ENCODE measurements around the gene DGCR2. TPM values are rescaled to one million over a fixed set of nuclear protein-coding genes. Genes with fewer than 3 reads are reported as not detected.

DGCR2 gene
- total and polyA plus RNA-seq, 3 donors from 2014 or later = 64.6 to 106 (median 89.5) TPM

DNA sequence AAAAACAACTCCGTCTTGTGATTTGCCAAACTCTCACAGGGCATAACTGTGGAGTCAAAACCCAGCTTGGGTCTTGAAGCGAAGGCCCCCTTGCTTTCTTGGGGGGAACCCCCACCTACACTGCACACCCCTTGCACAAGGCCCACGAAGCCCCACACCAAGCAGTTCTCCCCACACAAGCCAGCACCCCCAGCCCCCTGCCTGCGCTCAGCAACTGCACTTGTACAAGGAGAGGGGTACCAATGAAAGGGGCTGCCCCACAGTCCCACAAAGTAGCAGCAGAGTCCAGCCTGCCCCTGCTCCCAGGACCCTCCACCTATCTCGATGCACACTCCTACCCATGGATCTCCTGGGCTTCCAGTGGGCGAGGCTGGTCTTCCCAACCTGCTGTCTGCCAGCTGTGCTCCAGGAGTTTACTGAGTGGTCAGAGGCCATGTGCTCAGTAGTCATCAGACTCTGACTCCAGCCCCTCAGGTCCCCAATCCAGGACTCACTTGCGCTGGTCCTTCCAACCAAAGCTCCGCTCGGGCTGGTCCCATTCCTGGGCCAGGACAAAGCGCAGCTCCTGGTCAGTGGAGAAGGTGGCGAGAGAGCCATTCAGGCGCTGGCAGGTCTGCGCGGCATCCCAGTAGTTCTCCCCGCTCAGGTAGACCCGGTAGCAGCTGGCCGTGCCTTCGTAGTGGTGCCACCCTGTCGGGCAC lies 57.7 kb downstream of the DGCR2 start:
- Histone ChIP-seq H3K4me3 (no peak overlapping the region), H3K27ac (no peak overlapping the region), H3K36me3 (ENCODE audit: low read depth, missing control alignments) (no peaks in the 10 kb centered on the region), H3K9me3 (no peaks in the 10 kb centered on the region), H3K4me1 (peaks cover 14% of the 10 kb centered on the region), H3K27me3 (no peaks in the 10 kb centered on the region)
- intact Hi-C loops (cut with DNase I; ENCODE audit: low total_unique reads) = no loop called here
- no peak for TF ChIP-seq POLR2A (IDR thresholded peaks at IDR 0.05)
- TF ChIP-seq, protein P1, sequence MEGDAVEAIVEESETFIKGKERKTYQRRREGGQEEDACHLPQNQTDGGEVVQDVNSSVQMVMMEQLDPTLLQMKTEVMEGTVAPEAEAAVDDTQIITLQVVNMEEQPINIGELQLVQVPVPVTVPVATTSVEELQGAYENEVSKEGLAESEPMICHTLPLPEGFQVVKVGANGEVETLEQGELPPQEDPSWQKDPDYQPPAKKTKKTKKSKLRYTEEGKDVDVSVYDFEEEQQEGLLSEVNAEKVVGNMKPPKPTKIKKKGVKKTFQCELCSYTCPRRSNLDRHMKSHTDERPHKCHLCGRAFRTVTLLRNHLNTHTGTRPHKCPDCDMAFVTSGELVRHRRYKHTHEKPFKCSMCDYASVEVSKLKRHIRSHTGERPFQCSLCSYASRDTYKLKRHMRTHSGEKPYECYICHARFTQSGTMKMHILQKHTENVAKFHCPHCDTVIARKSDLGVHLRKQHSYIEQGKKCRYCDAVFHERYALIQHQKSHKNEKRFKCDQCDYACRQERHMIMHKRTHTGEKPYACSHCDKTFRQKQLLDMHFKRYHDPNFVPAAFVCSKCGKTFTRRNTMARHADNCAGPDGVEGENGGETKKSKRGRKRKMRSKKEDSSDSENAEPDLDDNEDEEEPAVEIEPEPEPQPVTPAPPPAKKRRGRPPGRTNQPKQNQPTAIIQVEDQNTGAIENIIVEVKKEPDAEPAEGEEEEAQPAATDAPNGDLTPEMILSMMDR (IDR thresholded peaks at IDR 0.05) = no peak
- DNase-seq = no peak
- 97% methylated on average over 19 of the region's 19 CpGs for WGBS, 2 donors

DNA sequence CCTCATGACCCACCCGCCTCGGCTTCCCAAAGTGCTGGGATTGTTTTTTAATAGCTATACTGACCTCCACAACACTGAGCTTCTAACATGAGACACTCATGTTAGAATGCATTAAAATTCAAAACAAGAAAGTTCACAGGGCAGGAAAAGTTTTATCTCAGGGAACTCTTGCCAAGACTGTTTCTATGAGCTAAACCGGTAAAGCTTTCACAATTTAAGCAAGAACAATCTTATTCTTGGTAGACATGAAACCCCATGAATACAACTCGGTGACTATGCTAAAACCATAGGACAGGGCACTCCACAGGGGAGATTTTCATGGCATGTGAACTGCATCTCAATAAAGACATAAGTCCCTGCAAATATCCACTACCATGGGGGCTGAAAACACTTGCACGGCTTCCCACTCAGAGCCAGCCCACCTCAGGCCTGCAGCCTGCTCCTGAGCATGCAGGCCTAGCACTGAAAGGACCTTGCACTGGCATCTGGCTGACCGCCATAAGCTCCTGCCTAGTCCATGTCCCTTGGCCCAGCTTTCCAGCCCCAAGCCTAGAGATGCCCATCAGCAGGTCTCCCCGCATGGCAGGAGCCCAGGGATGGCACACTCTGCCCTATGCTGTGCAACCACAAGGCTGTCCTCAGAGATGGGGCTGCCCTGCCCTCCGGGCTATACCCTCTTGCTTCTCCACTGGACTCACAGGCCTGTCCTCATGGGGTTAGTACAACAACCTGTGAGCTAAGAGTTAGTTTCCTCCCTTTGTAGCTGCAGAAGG lies 58.4 kb downstream of the DGCR2 start:
- no peaks in the 10 kb centered on the region for H3K9me3 ChIP-seq
- 79 to 81% methylated on average over 7 to 8 of the region's 8 CpGs for WGBS, 2 donors
- H3K36me3 ChIP-seq (ENCODE audit: low read depth, missing control alignments) = no peaks in the 10 kb centered on the region
- no peaks in the 10 kb centered on the region for H3K27me3 ChIP-seq
- no peak for DNase-seq
- TF ChIP-seq, protein P1 (IDR thresholded peaks at IDR 0.05) = no peak
- TF ChIP-seq POLR2A (IDR thresholded peaks at IDR 0.05) = no peak
- intact Hi-C loops (cut with DNase I; ENCODE audit: low total_unique reads) = no loop called here
- no peak overlapping the region for H3K4me3 ChIP-seq
- H3K27ac ChIP-seq = no peak overlapping the region
- peaks cover 14% of the 10 kb centered on the region for H3K4me1 ChIP-seq

DNA sequence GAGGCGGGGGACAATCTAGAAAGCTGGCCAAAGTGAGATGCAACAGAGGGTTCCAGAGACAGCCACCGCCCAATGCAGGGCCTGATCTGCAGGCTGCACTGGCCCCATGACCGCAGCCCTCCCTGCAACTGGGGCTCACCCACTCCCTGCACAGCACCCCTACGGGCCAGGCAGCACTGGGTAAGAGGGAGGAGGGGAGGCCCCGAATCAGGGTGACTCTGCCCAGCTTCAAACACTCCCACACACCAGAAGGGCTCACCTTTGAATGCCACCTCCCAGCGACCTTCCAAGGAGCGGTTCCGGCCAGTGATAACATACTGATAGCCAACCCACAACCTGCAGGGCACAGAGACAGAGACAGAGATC lies 59.3 kb downstream of the DGCR2 start:
- H3K27me3 ChIP-seq = no peaks in the 10 kb centered on the region
- intact Hi-C loops (cut with DNase I; ENCODE audit: low total_unique reads) = no loop called here
- H3K27ac ChIP-seq = no peak overlapping the region
- peak; percentile 8 for DNase-seq
- H3K36me3 ChIP-seq (ENCODE audit: low read depth, missing control alignments) = no peaks in the 10 kb centered on the region
- peaks cover 14% of the 10 kb centered on the region for H3K4me1 ChIP-seq
- 61 to 80% methylated on average over 6 to 8 of the region's 8 CpGs for WGBS, 2 donors
- H3K4me3 ChIP-seq = no peak overlapping the region
- no peaks in the 10 kb centered on the region for H3K9me3 ChIP-seq
- TF ChIP-seq, protein P1 (IDR thresholded peaks at IDR 0.05) = no peak
- no peak for TF ChIP-seq POLR2A (IDR thresholded peaks at IDR 0.05)

DNA sequence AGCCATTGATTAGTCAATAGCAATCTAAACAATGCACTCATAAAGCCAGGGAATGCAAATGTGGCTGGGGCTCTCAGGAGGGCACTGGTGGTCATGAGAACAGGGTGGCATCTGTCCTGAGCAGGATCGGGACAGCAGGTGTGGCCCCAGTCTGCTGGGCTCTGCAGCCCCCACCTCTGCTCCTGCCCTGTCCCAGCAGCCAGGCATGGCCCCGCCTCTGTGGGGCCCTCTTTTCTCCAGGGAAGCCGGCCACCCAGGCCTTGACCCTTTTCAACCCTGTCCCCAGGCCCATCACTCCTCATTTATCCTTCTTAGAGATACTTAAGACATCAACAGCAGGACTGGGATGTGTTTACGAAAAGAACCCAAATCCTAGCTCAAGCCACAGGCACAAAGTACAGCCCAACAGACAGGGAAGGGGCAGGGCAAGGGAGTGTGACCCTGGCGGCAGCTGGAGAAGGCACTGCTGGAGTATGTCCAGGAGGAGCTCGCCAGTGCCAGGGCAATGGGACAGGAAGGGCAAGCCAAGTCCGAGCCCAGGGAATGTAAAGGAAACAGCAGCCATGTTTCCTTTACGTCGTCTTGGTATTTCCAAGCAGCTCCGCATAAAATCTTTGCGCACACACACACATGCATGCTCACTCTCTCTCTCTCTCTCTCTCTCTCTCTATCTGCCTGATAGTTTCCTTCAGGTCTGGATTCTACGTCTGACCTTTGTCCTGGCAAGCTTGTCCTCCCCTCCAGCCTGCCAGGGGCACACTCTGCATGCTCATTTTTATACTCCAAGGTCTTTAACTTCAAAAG lies 59.9 kb downstream of the DGCR2 start:
- WGBS, 2 donors = 60 to 61% methylated on average over 6 to 12 of the region's 12 CpGs
- Histone ChIP-seq H3K4me1 (peaks cover 14% of the 10 kb centered on the region), H3K4me3 (no peak overlapping the region), H3K27ac (no peak overlapping the region), H3K27me3 (no peaks in the 10 kb centered on the region), H3K9me3 (no peaks in the 10 kb centered on the region), H3K36me3 (ENCODE audit: low read depth, missing control alignments) (no peaks in the 10 kb centered on the region)
- TF ChIP-seq, protein P1 (IDR thresholded peaks at IDR 0.05) = no peak
- TF ChIP-seq POLR2A (IDR thresholded peaks at IDR 0.05) = no peak
- intact Hi-C loops (cut with DNase I; ENCODE audit: low total_unique reads) = no loop called here
- no peak for DNase-seq
